ENCODE data around the gene EFCAB6. TPM values are rescaled to one million over a fixed set of nuclear protein-coding genes. Genes with fewer than 3 reads are reported as not detected.

The EFCAB6 gene
- total and polyA plus RNA-seq, 9 of the 15 experiments (the other 6 are each of a cell fraction or from before 2014, with no cell fraction given), result 0.06 TPM; not detected in 8

DNA sequence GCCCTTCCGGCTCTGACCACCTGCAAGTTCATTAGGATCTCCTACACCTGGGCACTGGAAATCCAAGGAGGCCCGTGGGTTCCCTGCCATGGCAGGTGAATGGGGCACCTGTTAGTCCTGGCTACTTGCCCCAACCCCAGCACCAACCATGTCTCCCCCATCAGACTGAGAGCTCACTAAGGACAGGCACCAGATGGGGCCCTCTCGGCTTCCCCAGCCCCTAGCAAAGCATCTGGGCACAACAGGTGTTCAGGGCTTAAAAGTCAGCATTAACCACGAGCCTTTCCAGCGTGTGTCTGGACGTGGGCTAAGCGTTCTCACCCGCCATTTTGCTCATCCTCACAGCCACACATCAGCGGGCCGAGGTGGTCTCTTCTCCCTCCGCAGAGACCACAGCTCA is 48.0 kb upstream of the EFCAB6 start:
- Histone ChIP-seq H3K79me2 (ENCODE audit: control insufficient read depth, insufficient read depth, low read length) (no peaks in the 10 kb centered on the region), H3K4me2 (ENCODE audit: insufficient read depth, low read length) (no peak overlapping the region), H3K36me3 (ENCODE audit: control insufficient read depth, insufficient read depth, low read length) (no peaks in the 10 kb centered on the region), H3K4me3 (no peak overlapping the region), H3K27me3 (ENCODE audit: control insufficient read depth in 2 of 2, insufficient read depth in 2 of 2, low read length in 2 of 2) (peaks cover 0 to 36% of the 10 kb centered on the region in 2 experiments; a peak in 3 of 5 replicates), H4K20me1 (replicated peaks; ENCODE audit: control insufficient read depth, insufficient read depth, low read length) (no peaks in the 10 kb centered on the region; the same call in 1 of the 2 replicates), H3K4me1 (replicated peaks in 1 of 2; ENCODE audit: control insufficient read depth in 2 of 2, insufficient read depth in 2 of 2, low read length in 2 of 2) (peaks cover 0 to 4% of the 10 kb centered on the region in 2 experiments; a peak in 1 of 5 replicates), H3K27ac (ENCODE audit: extremely low read depth, low read depth, low read length) (no peak overlapping the region), H3K9me3 (replicated peaks; ENCODE audit: control insufficient read depth, insufficient read depth, low read depth, low read length) (no peaks in the 10 kb centered on the region), H3K9ac (ENCODE audit: insufficient read depth in 1 of 2, low read depth in 2 of 2, low read length in 2 of 2) (no peak overlapping the region), H2AFZ (ENCODE audit: low read depth, low read length) (no peak overlapping the region), H3K9me1 (ENCODE audit: control insufficient read depth, insufficient read depth, low read length) (no peaks in the 10 kb centered on the region)
- no peak for TF ChIP-seq ZNF174 (CRISPR knock-in tag; IDR thresholded peaks at IDR 0.05)
- no peak for TF ChIP-seq CBX8 (IDR thresholded peaks at IDR 0.05; ENCODE audit: borderline replicate concordance, extremely low read depth, low read depth, low read length, poor library complexity, severe bottlenecking)
- no peak for TF ChIP-seq RUNX1 (IDR thresholded peaks at IDR 0.05; ENCODE audit: low read depth)
- no peak for TF ChIP-seq ZNF551 (CRISPR knock-in tag; IDR thresholded peaks at IDR 0.05)
- TF ChIP-seq ATF3 (IDR thresholded peaks at IDR 0.05), result no peak
- no peak for TF ChIP-seq ATF3 (CRISPR knock-in tag; conservative IDR thresholded peaks at IDR 0.05)
- TF ChIP-seq, protein P1, sequence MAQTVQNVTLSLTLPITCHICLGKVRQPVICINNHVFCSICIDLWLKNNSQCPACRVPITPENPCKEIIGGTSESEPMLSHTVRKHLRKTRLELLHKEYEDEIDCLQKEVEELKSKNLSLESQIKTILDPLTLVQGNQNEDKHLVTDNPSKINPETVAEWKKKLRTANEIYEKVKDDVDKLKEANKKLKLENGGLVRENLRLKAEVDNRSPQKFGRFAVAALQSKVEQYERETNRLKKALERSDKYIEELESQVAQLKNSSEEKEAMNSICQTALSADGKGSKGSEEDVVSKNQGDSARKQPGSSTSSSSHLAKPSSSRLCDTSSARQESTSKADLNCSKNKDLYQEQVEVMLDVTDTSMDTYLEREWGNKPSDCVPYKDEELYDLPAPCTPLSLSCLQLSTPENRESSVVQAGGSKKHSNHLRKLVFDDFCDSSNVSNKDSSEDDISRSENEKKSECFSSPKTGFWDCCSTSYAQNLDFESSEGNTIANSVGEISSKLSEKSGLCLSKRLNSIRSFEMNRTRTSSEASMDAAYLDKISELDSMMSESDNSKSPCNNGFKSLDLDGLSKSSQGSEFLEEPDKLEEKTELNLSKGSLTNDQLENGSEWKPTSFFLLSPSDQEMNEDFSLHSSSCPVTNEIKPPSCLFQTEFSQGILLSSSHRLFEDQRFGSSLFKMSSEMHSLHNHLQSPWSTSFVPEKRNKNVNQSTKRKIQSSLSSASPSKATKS (CRISPR knock-in tag; IDR thresholded peaks at IDR 0.05), result no peak
- no peak for TF ChIP-seq HNRNPLL (IDR thresholded peaks at IDR 0.05; ENCODE audit: low read depth, low read length, poor library complexity, severe bottlenecking)
- TF ChIP-seq TOE1 (IDR thresholded peaks at IDR 0.05; ENCODE audit: borderline replicate concordance), result no peak
- no peak for TF ChIP-seq TOE1 (CRISPR knock-in tag; IDR thresholded peaks at IDR 0.05; ENCODE audit: borderline replicate concordance, low read depth)
- TF ChIP-seq BRCA1 (IDR thresholded peaks at IDR 0.05), result no peak
- no peak for TF ChIP-seq BRCA1 (CRISPR knock-in tag; IDR thresholded peaks at IDR 0.05)
- no peak for TF ChIP-seq ZNF561 (CRISPR knock-in tag; conservative IDR thresholded peaks at IDR 0.05)
- TF ChIP-seq MLX (CRISPR knock-in tag; conservative IDR thresholded peaks at IDR 0.05), result no peak
- no peak for TF ChIP-seq E2F6 (IDR thresholded peaks at IDR 0.05; ENCODE audit: borderline replicate concordance in 1 of 2, extremely low read depth in 1 of 2, insufficient read depth in 1 of 2, insufficient read length in 1 of 2, low read depth in 1 of 2, low read length in 1 of 2, poor library complexity in 1 of 2, severe bottlenecking in 1 of 2)
- TF ChIP-seq BHLHE40 (IDR thresholded peaks at IDR 0.05; ENCODE audit: low read length), result no peak
- no peak for TF ChIP-seq ZNF133 (CRISPR knock-in tag; IDR thresholded peaks at IDR 0.05)
- no peak for TF ChIP-seq RAD21 (CRISPR knock-in tag; conservative IDR thresholded peaks at IDR 0.05 in 1 of 2, IDR thresholded peaks at IDR 0.05 in 1 of 2)
- CTCF ChIA-PET (ENCODE audit: low intra/inter-chr PET ratio), result no interaction called here
- DNase-seq (ENCODE audit: extremely low read depth in 1 of 4, low spot score in 3 of 4) (no peak), ATAC-seq (no peak), FAIRE-seq (no peak)
- 1% methylated on average over 10 of the region's 11 CpGs for WGBS (ENCODE audit: insufficient coverage, low coverage, missing lambda C conversion rate)
- POLR2A ChIA-PET, result no interaction called here
- in situ Hi-C loops (cut with MboI) (no loop called here), intact Hi-C loops (cut with micrococcal nuclease) (no loop called here)
- BruUV-seq (replicated peaks), result no TSS peak

All from K562 (cell line).